DND-41 (cell line): ENCODE measurements around the gene ZCRB1.

Source experiments
- ATAC-seq: fragments of 200-7000 bp; cut with Tn5 transposase; 3 replicates; pipeline ENCODE4 v1.9.1; 2021; ENCODE audit warnings: low read depth; ENCODE audit not compliant: insufficient read depth
- DNase-seq: peaks from one replicate; pipeline ENCODE4 v3.0.0-alpha.2; 2020
- H2AFZ ChIP-seq: 2 replicates; pipeline ENCODE4 v1.6.0; 2012; ENCODE audit warnings: low read depth, low read length
- H3K27ac ChIP-seq: 2 replicates; pipeline ENCODE4 v1.5.1; 2012; ENCODE audit warnings: low read length, inconsistent platforms
- H3K27me3 ChIP-seq: fragments of 200-600 bp; sonication (generic); 2 replicates; pipeline ENCODE4 v1.6.0; 2012; ENCODE audit warnings: low read length, mild to moderate bottlenecking, inconsistent platforms; ENCODE audit not compliant: insufficient read depth, poor library complexity
- H3K36me3 ChIP-seq: 2 replicates; pipeline ENCODE4 v1.5.1; 2012; ENCODE audit warnings: low read length, inconsistent platforms; ENCODE audit not compliant: insufficient read depth
- H3K4me1 ChIP-seq: 2 replicates; pipeline ENCODE4 v1.5.1; 2012; ENCODE audit warnings: mild to moderate bottlenecking, low read length; ENCODE audit not compliant: insufficient read depth
- H3K4me2 ChIP-seq: 2 replicates; pipeline ENCODE4 v1.6.0; 2012; ENCODE audit warnings: mild to moderate bottlenecking, moderate library complexity, low read length, inconsistent platforms; ENCODE audit not compliant: insufficient read depth
- H3K4me3 ChIP-seq, 2 experiments: fragments of 200-600 bp in 1 of 2; shearing (Covaris generic) in 1 of 2; 2 replicates each; pipeline ENCODE4 v1.5.1; 2012 to 2016; ENCODE audit warnings: inconsistent platforms in 2 of 2, low read length in 2 of 2, mild to moderate bottlenecking in 2 of 2, low read depth in 1 of 2, moderate library complexity in 1 of 2
- H3K79me2 ChIP-seq: 2 replicates; pipeline ENCODE4 v1.6.0; 2012; ENCODE audit warnings: low read length, inconsistent platforms; ENCODE audit not compliant: insufficient read depth
- H3K9ac ChIP-seq: 2 replicates; pipeline ENCODE4 v1.6.0; 2012; ENCODE audit warnings: low read depth, mild to moderate bottlenecking, inconsistent platforms, low read length, moderate library complexity
- H3K9me3 ChIP-seq: 2 replicates; pipeline ENCODE4 v1.5.1; 2012; ENCODE audit warnings: low read length, moderate library complexity, mild to moderate bottlenecking, inconsistent platforms; ENCODE audit not compliant: insufficient read depth, severe bottlenecking
- H4K20me1 ChIP-seq: 2 replicates; pipeline ENCODE4 v1.6.0; 2012; ENCODE audit warnings: low read length; ENCODE audit not compliant: insufficient read depth
- CTCF ChIP-seq: IDR thresholded peaks from 2 replicates; pipeline ENCODE4 v1.5.1; 2012; ENCODE audit warnings: borderline replicate concordance, low read length, moderate library complexity, mild to moderate bottlenecking; ENCODE audit not compliant: poor library complexity, severe bottlenecking; ENCODE audit errors: extremely low read depth
- EZH2 ChIP-seq: IDR thresholded peaks from 3 replicates; pipeline ENCODE4 v1.6.1; 2012; ENCODE audit warnings: borderline replicate concordance, low read depth, mild to moderate bottlenecking, moderate library complexity, low read length, inconsistent platforms; ENCODE audit not compliant: severe bottlenecking

ZCRB1 gene

DNA sequence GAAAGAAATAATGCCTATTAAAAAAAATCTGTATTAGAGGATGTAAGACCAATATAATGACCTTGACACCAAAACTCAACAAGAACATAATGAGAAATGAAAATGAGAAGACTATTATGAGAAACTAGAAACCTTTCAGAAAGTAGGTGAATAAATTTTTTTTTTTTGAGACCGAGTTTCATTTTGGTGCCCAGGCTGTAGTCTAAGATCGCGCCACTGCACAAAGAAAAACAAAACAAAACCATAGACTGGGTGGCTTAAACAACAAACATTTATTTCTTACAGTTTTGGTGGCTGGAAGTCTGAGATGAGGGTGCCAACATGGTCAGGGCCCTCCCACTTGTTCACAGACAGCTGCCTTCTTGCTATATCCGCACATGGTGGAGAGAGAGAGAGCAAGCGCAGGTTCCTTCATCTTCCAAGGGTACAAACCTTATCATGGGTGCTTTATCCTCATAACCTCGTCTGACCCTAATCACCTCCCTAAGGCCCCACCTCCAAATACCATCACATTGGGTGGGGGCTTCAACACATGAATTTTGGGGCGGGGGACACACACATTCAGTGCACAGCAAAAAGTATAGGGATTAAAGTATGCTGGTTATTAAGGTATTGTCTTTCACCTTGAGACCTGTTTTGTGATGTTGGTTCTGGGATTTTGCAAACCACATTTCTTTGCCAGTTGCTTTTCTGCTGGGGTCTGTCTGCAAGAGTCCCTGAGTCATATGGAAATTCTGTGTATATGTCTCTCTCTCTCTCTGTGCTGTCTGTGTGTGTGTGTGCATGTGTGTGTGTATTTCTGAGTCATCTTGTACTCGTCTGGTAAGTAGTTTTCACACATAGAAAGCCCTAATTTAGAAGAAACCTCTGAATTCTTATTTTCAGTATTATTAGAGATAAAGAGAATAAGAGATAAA is 26.2 kb downstream of the ZCRB1 start:
- Histone ChIP-seq H3K79me2 (no peaks in the 10 kb centered on the region), H3K36me3 (no peaks in the 10 kb centered on the region), H3K27ac (no peak overlapping the region), H2AFZ (no peak overlapping the region), H3K4me3 (no peak overlapping the region), H3K9ac (no peak overlapping the region), H3K4me2 (no peak overlapping the region), H3K9me3 (no peaks in the 10 kb centered on the region), H4K20me1 (no peaks in the 10 kb centered on the region), H3K4me1 (no peaks in the 10 kb centered on the region), H3K27me3 (no peaks in the 10 kb centered on the region)
- DNase-seq (no peak), ATAC-seq (peak; percentile 31; the same call in 1 of the 3 replicates)
- no peak for TF ChIP-seq CTCF
- TF ChIP-seq EZH2, result no peak

- Histone ChIP-seq H3K4me3 (no peak overlapping the region), H4K20me1 (no peaks in the 10 kb centered on the region), H3K4me2 (no peak overlapping the region), H3K9me3 (no peaks in the 10 kb centered on the region), H3K27ac (no peak overlapping the region), H3K9ac (no peak overlapping the region), H3K79me2 (no peaks in the 10 kb centered on the region), H3K27me3 (no peaks in the 10 kb centered on the region), H2AFZ (no peak overlapping the region), H3K36me3 (no peaks in the 10 kb centered on the region), H3K4me1 (no peaks in the 10 kb centered on the region)
- DNase-seq, result no peak
- no peak for ATAC-seq
- TF ChIP-seq EZH2 (no peak), CTCF (no peak)
Observed at GRCh38 chr12:42298887-42299286, 27.0 kb downstream of the ZCRB1 start.

DNA sequence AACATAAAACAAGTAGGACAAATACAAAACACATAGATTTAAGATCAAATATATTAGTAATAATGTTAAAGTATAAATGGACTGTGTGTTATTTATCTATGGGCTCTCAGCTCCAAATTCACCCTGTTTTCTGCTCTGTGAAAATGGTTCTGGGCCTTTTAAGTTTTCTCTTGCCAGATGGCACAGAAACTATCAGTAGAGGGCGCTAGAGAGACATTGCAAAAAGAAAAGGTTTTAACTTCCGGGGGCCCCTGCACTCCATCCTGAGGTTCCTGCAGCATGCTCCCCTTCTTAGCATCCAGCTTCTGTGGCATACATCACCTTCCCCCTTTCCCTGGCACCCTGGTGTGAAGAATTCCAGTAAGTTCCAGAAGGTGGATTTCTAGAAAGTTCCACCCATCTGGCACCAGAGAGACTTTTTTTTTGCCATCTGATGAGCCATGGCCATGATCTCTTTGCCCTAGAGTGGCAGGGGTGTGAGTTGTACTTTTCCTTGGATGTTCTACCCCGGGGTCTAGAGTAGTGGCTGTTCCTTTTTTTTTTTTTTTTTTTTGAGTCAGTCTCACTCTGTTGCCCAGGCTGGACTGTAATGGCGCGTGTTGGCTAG is 29.3 kb downstream of the ZCRB1 start:
- Histone ChIP-seq H3K27me3 (no peaks in the 10 kb centered on the region), H3K9me3 (no peaks in the 10 kb centered on the region)

More for the DNA sequence above, 29.3 kb downstream of the ZCRB1 start:
- Histone ChIP-seq H3K27ac (no peak overlapping the region), H3K9ac (no peak overlapping the region), H3K4me3 (no peak overlapping the region), H2AFZ (no peak overlapping the region), H3K4me1 (no peaks in the 10 kb centered on the region), H3K4me2 (no peak overlapping the region), H3K36me3 (no peaks in the 10 kb centered on the region), H3K79me2 (no peaks in the 10 kb centered on the region), H4K20me1 (no peaks in the 10 kb centered on the region)
- DNase-seq, result peak; percentile 24
- no peak for TF ChIP-seq EZH2
- TF ChIP-seq CTCF, result peak; percentile 67
- peak; percentile 14; the same call in 1 of the 3 replicates for ATAC-seq
